ENCODE results near the gene CRKL. TPM values are rescaled to one million over a fixed set of nuclear protein-coding genes. Genes with fewer than 3 reads are reported as not detected.

Gene CRKL
- total RNA-seq, 1 experiment from 2014 or later, result 87.7 TPM

- H3K36me3 ChIP-seq (ENCODE audit: control insufficient read depth in 1 of 2, insufficient read depth in 2 of 2, low read length in 2 of 2), result peaks cover 4 to 16% of the 10 kb centered on the region in 2 experiments; a peak in 3 of 4 replicates
- no peaks in the 10 kb centered on the region for H4K20me1 ChIP-seq (ENCODE audit: insufficient read depth)
- no peak overlapping the region for H3K9ac ChIP-seq (ENCODE audit: low read length)
- no peak overlapping the region for H2AFZ ChIP-seq (ENCODE audit: low read depth, low read length, poor library complexity, severe bottlenecking)
- H3K79me2 ChIP-seq (ENCODE audit: insufficient read depth, low read length), result peaks cover 18% of the 10 kb centered on the region
- RAD21 ChIA-PET (ENCODE audit: low non-redundant PET in 1 of 2, low total read pairs in 2 of 2, uncharacterized antibody in 2 of 2, unreplicated experiment in 2 of 2), result no interaction called here
- POLR2A ChIA-PET, result no interaction called here
- intact Hi-C loops (cut with micrococcal nuclease), result no loop called here
- no peak overlapping the region for H3K4me2 ChIP-seq (ENCODE audit: low read length)
- no peaks in the 10 kb centered on the region for H3K27me3 ChIP-seq (ENCODE audit: insufficient read depth, low read length)
- H3K27ac ChIP-seq (ENCODE audit: low read depth, low read length), result no peak overlapping the region
- ATAC-seq, result no peak
- no peaks in the 10 kb centered on the region for H3K9me2 ChIP-seq (ENCODE audit: insufficient read depth)
- no peak for DNase-seq (ENCODE audit: low read depth, low spot score)
- CTCF ChIA-PET, result no interaction called here
- H3K4me3 ChIP-seq (replicated peaks in 1 of 2; ENCODE audit: low read depth in 1 of 2, low read length in 2 of 2), result no peak overlapping the region
- no peak for TF ChIP-seq MAX (IDR thresholded peaks at IDR 0.05)
- TF ChIP-seq JUND (IDR thresholded peaks at IDR 0.05), result no peak
- no peak for TF ChIP-seq YY1 (IDR thresholded peaks at IDR 0.05; ENCODE audit: extremely low read depth, insufficient replicate concordance, low read depth, low read length)
- TF ChIP-seq CEBPB (IDR thresholded peaks at IDR 0.05; ENCODE audit: low read depth), result no peak
- no peak for TF ChIP-seq EGR1 (IDR thresholded peaks at IDR 0.05; ENCODE audit: low read depth)
- TF ChIP-seq EZH2 (IDR thresholded peaks at IDR 0.05), result no peak
- no peak for TF ChIP-seq TCF7L2 (IDR thresholded peaks at IDR 0.05; ENCODE audit: borderline replicate concordance, extremely low read depth, insufficient read depth, insufficient read length)
- no peak for TF ChIP-seq SRF (IDR thresholded peaks at IDR 0.05; ENCODE audit: low read depth)
- TF ChIP-seq ZBTB33 (IDR thresholded peaks at IDR 0.05; ENCODE audit: extremely low read depth, insufficient replicate concordance, low read length), result no peak
- no TSS peak for BruUV-seq (replicated peaks)
- no peaks in the 10 kb centered on the region for H3K9me3 ChIP-seq (ENCODE audit: control insufficient read depth in 1 of 2, insufficient read depth in 1 of 2, low read depth in 1 of 2, low read length in 2 of 2)
- peaks cover 9 to 10% of the 10 kb centered on the region in 2 experiments; a peak in 3 of 4 replicates for H3K4me1 ChIP-seq (ENCODE audit: control insufficient read depth in 1 of 2, insufficient read depth in 2 of 2, low read length in 2 of 2)
Measured at GRCh38 chr22:20996031-20996410, 78.8 kb downstream of the CRKL start.

All from HCT116 (cell line).